Heart left ventricle (tissue), 16 donors: ENCODE data around the gene PSMB1. TPM values are rescaled to one million over a fixed set of nuclear protein-coding genes. Genes with fewer than 3 reads are reported as not detected.

ENCODE experiments used
- ATAC-seq, 4 donors: fragments of 200-7000 bp; cut with Tn5 transposase; one replicate each; pipeline ENCODE4 v1.9.1; 2020 to 2022; ENCODE audit warnings: moderate library complexity in 4 of 4, mild to moderate bottlenecking in 3 of 4, moderate number of reproducible peaks in 1 of 4
- DNase-seq, 5 donors: peaks; one replicate each; pipeline ENCODE4 v3.0.0-alpha.2; 2020
- H3K27ac ChIP-seq, 12 donors: fragments of 200-600 bp; sonication (generic) in 4 of 12; one replicate each; pipeline versions ENCODE4 v1.5.0 to v1.8.0; 2016 to 2022; ENCODE audit warnings: mild to moderate bottlenecking in 2 of 12
- H3K27me3 ChIP-seq, 9 donors: fragments of 200-600 bp; sonication (generic) in 2 of 9; one replicate each; pipeline versions ENCODE4 v1.5.1 to v1.8.0; 2016 to 2022; ENCODE audit warnings: mild to moderate bottlenecking in 3 of 9
- H3K36me3 ChIP-seq, 9 donors: fragments of 200-600 bp; sonication (generic) in 2 of 9; one replicate each; pipeline versions ENCODE4 v1.5.0 to v1.8.0; 2018 to 2022; ENCODE audit warnings: mild to moderate bottlenecking in 2 of 9
- H3K4me1 ChIP-seq, 12 donors: fragments of 200-600 bp; sonication (generic) in 4 of 12; one replicate each; pipeline versions ENCODE4 v1.5.0 to v1.8.0; 2016 to 2022; ENCODE audit warnings: mild to moderate bottlenecking in 3 of 12
- H3K4me3 ChIP-seq, 12 donors: fragments of 200-600 bp; sonication (generic) in 4 of 12; one replicate each; pipeline versions ENCODE4 v1.5.0 to v1.8.0; 2017 to 2022; ENCODE audit warnings: mild to moderate bottlenecking in 9 of 12, moderate library complexity in 4 of 12
- H3K9me3 ChIP-seq, 12 donors: fragments of 200-600 bp; sonication (generic) in 4 of 12; one replicate each; pipeline versions ENCODE4 v1.5.0 to v1.8.0; 2016 to 2022; ENCODE audit warnings: mild to moderate bottlenecking in 1 of 12
- CTCF ChIP-seq, 12 donors: fragments of 200-600 bp; sonication (generic) in 4 of 12; IDR thresholded peaks; one replicate each; pipeline versions ENCODE4 v1.5.0 to v1.8.0; 2018 to 2022; ENCODE audit warnings: antibody characterized with exemption in 12 of 12, mild to moderate bottlenecking in 5 of 12
- POLR2A ChIP-seq, 2 donors: fragments of 450-650 bp; IDR thresholded peaks; one replicate each; pipeline ENCODE4 v1.6.1; 2017; ENCODE audit warnings: antibody characterized with exemption in 2 of 2, mild to moderate bottlenecking in 2 of 2, moderate library complexity in 2 of 2
- WGBS, 4 donors: extraction: QIAGEN DNeasy Blood & Tissue Kit in 2 of 4; methylation state at CpG; one replicate each; pipeline versions ENCODE4 v1.1.5 to v1.1.7; 2013 to 2018; 5-methylcytosine and 5-hydroxymethylcytosine counted together
- intact Hi-C, 10 donors: fragments of 100-400 bp; cut with DNase I; formaldehyde crosslinking; loops; one replicate each; pipeline versions ENCODE4 v1.11.1 to v1.14.2; 2022
- polyA plus RNA-seq, 2 donors: library from polyadenylated mRNA; stranded (reverse); fragments of 200-250 nt; gene quantifications; one replicate each; pipeline ENCODE4 v1.2.3, GENCODE V29; 2013
- total RNA-seq, 9 donors: library from RNA; depleted of rRNA in 2 of 9; stranded (reverse); fragments of >200 nt in 2 of 9; fragmentation: NEBNext Ultra II Directional in 3 of 9; extraction: Animal tissue kit (Norgen Biotek cat#: 25700) in 3 of 9; gene quantifications; one replicate each; pipeline versions ENCODE4 v1.1.0 to v1.2.4, GENCODE V29; 2016 to 2023
- donor health status: ischemic (EF 13 %, LVEDD 7.1; RV severe dilation, severe dysfunction).
- donor health status: healthy with polysubstance abuse.
- donor health status: DM: no; HTN: yes; CAD: no.
- donor health status: DM: no; HTN: no; CAD: no.
- donor health status: ischemic (EF 25% LVEDD 6.9; RV normal size, moderate dysfunction).
- donor health status: ischemic (EF 25% LVEDD 5.7; RV mildly dilated, moderate dysfunction).
- donor health status: healthy.
- donor health status: DM: yes; HTN: yes; CAD: no.
- donor health status: ischemic (EF 35%, LVEDD 5.7; RV mildly dilated, moderate dysfunction).
- donor health status: nonischemic (EF 11% LVEDD 7.7; RV severe dilation, severe dysfunction).
- donor health status: DM: yes; HTN: yes; CAD: no.
- donor health status: PGD.
- donor health status: ischemic (EF 29% LVEDD 5.4; RV normal size, mild dysfunction).
- donor health status: nonischemic (EF 23%, LVEDD 6.1; RV moderate dilation, normal function).

PSMB1 gene
- total and polyA plus RNA-seq, 11 donors = 124 to 313 (median 146) TPM

GRCh38 chr6:170500955-170501590 lies 52.0 kb downstream of the PSMB1 start:
- intact Hi-C loops = no loop called here
- ATAC-seq (no peak), DNase-seq (no peak)
- peaks cover 0 to 4% (median 0%) of the 10 kb centered on the region in 12 donors for H3K9me3 ChIP-seq
- TF ChIP-seq CTCF (IDR thresholded peaks at IDR 0.05) (no peak), POLR2A (IDR thresholded peaks at IDR 0.05) (no peak)
- no peaks in the 10 kb centered on the region for H3K4me1 ChIP-seq
- H3K36me3 ChIP-seq = no peaks in the 10 kb centered on the region
- peaks cover 0 to 7% (median 0%) of the 10 kb centered on the region in 9 donors for H3K27me3 ChIP-seq
- H3K27ac ChIP-seq = no peak overlapping the region
- H3K4me3 ChIP-seq = no peak overlapping the region
- WGBS, 4 donors = 54 to 67% (median 65%) methylated on average over 3 of the region's 3 CpGs

- WGBS, 4 donors = 29 to 52% (median 40%) methylated on average over 4 of the region's 4 CpGs
- TF ChIP-seq CTCF (IDR thresholded peaks at IDR 0.05) (no peak), POLR2A (IDR thresholded peaks at IDR 0.05) (no peak)
- Histone ChIP-seq H3K4me1 (no peaks in the 10 kb centered on the region), H3K36me3 (no peaks in the 10 kb centered on the region), H3K27me3 (peaks cover 0 to 7% (median 0%) of the 10 kb centered on the region in 9 donors), H3K4me3 (no peak overlapping the region), H3K9me3 (peaks cover 0 to 4% (median 0%) of the 10 kb centered on the region in 12 donors), H3K27ac (no peak overlapping the region)
- no peak for ATAC-seq
- no peak for DNase-seq
- intact Hi-C loops = no loop called here
Observed at GRCh38 chr6:170497841-170498301, 55.2 kb downstream of the PSMB1 start.

- Histone ChIP-seq H3K27me3 (no peaks in the 10 kb centered on the region), H3K4me3 (no peak overlapping the region), H3K9me3 (no peaks in the 10 kb centered on the region), H3K4me1 (no peaks in the 10 kb centered on the region), H3K27ac (no peak overlapping the region), H3K36me3 (no peaks in the 10 kb centered on the region)
- intact Hi-C loops = no loop called here
- TF ChIP-seq CTCF (IDR thresholded peaks at IDR 0.05) = no peak
- TF ChIP-seq POLR2A (IDR thresholded peaks at IDR 0.05) = no peak
- no peak for ATAC-seq
- DNase-seq = no peak
- 90 to 94% (median 92%) methylated on average over 2 of the region's 2 CpGs for WGBS, 4 donors
Observed at GRCh38 chr6:170493354-170493753, 59.8 kb downstream of the PSMB1 start.

- WGBS, 4 donors = 69 to 77% (median 75%) methylated on average over 4 of the region's 4 CpGs
- Histone ChIP-seq H3K4me1 (no peaks in the 10 kb centered on the region), H3K27me3 (no peaks in the 10 kb centered on the region), H3K4me3 (no peak overlapping the region), H3K27ac (no peak overlapping the region), H3K9me3 (no peaks in the 10 kb centered on the region), H3K36me3 (no peaks in the 10 kb centered on the region)
- TF ChIP-seq CTCF (IDR thresholded peaks at IDR 0.05) = no peak
- TF ChIP-seq POLR2A (IDR thresholded peaks at IDR 0.05) = no peak
- intact Hi-C loops = no loop called here
- ATAC-seq = no peak
- DNase-seq = no peak
Observed at GRCh38 chr6:170490259-170490658, 62.8 kb downstream of the PSMB1 start.
